Retinal pigment epithelial cell (primary cell): ENCODE measurements around the gene GABRB1.

Source experiments
- DNase-seq: peaks from one replicate; pipeline ENCODE4 v3.0.0-alpha.2; 2010; ENCODE audit warnings: low read depth
- H3K4me3 ChIP-seq: 2 replicates; pipeline ENCODE4 v1.5.1; 2011; ENCODE audit warnings: mild to moderate bottlenecking, low read length, control low read depth, moderate library complexity
- TF ChIP-seq, protein P1 (sequence below): conservative IDR thresholded peaks from 2 replicates; pipeline ENCODE4 v1.5.1; 2011; ENCODE audit warnings: low read depth, low read length, control low read depth, inconsistent platforms

GABRB1 gene

GRCh38 chr4:47309165-47309564, 277.8 kb downstream of the GABRB1 start:
- TF ChIP-seq, protein P1, sequence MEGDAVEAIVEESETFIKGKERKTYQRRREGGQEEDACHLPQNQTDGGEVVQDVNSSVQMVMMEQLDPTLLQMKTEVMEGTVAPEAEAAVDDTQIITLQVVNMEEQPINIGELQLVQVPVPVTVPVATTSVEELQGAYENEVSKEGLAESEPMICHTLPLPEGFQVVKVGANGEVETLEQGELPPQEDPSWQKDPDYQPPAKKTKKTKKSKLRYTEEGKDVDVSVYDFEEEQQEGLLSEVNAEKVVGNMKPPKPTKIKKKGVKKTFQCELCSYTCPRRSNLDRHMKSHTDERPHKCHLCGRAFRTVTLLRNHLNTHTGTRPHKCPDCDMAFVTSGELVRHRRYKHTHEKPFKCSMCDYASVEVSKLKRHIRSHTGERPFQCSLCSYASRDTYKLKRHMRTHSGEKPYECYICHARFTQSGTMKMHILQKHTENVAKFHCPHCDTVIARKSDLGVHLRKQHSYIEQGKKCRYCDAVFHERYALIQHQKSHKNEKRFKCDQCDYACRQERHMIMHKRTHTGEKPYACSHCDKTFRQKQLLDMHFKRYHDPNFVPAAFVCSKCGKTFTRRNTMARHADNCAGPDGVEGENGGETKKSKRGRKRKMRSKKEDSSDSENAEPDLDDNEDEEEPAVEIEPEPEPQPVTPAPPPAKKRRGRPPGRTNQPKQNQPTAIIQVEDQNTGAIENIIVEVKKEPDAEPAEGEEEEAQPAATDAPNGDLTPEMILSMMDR: no peak
- no peak for DNase-seq

GRCh38 chr4:47312170-47312569, 280.8 kb downstream of the GABRB1 start:
- no peak for DNase-seq
- no peak overlapping the region for H3K4me3 ChIP-seq
- TF ChIP-seq, protein P1: no peak

More at GRCh38 chr4:47309165-47309564, 277.8 kb downstream of the GABRB1 start:
- no peak overlapping the region for H3K4me3 ChIP-seq

GRCh38 chr4:47313384-47313783, 282.0 kb downstream of the GABRB1 start:
- TF ChIP-seq, protein P1: no peak
- no peak for DNase-seq
- no peak overlapping the region for H3K4me3 ChIP-seq

GRCh38 chr4:47315346-47315745, 284.0 kb downstream of the GABRB1 start:
- DNase-seq: no peak
- TF ChIP-seq, protein P1: no peak
- no peak overlapping the region for H3K4me3 ChIP-seq

- DNase-seq: no peak
- TF ChIP-seq, protein P1: no peak
- no peak overlapping the region for H3K4me3 ChIP-seq
Measured at GRCh38 chr4:47326025-47326424, 294.7 kb downstream of the GABRB1 start.

DNA sequence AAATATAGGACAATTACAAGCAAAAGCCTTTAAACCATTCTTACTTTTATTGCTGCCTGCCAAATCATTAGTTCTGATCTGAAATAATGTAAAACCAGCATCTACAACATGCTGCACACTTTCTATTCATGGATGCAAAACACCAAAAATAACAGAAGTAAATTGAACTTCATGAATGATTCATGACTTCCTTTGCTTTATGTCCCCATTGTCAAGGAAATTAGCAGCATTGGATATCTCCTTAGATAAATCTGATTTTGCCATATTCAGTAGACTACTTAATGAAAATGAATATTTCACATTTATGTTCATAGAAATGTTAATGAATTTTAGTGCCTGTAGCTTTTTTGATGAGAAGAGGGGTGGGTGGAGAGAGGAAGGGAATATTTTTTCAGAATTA, 299.5 kb downstream of the GABRB1 start:
- no peak overlapping the region for H3K4me3 ChIP-seq
- TF ChIP-seq, protein P1: no peak
- no peak for DNase-seq

GRCh38 chr4:47334652-47335051, 303.3 kb downstream of the GABRB1 start:
- no peak overlapping the region for H3K4me3 ChIP-seq
- TF ChIP-seq, protein P1: no peak
- no peak for DNase-seq
